GM18951 (cell line): Measurements from ENCODE around the gene COLEC12.

Experiments
- POLR2A ChIP-seq: IDR thresholded peaks from 4 replicates; pipeline ENCODE4 v1.6.1; 2011; ENCODE audit warnings: mild to moderate bottlenecking; ENCODE audit not compliant: insufficient read length, insufficient read depth; ENCODE audit errors: extremely low read depth
- in situ Hi-C: fragments of 300-500 bp; cut with MboI; formaldehyde crosslinking; loops from one replicate; pipeline ENCODE4 v1.12.0; 2022; ENCODE audit warnings: low sequenced_read_pairs, mixed read lengths, inconsistent platforms; ENCODE audit not compliant: unreplicated experiment

The COLEC12 gene

DNA sequence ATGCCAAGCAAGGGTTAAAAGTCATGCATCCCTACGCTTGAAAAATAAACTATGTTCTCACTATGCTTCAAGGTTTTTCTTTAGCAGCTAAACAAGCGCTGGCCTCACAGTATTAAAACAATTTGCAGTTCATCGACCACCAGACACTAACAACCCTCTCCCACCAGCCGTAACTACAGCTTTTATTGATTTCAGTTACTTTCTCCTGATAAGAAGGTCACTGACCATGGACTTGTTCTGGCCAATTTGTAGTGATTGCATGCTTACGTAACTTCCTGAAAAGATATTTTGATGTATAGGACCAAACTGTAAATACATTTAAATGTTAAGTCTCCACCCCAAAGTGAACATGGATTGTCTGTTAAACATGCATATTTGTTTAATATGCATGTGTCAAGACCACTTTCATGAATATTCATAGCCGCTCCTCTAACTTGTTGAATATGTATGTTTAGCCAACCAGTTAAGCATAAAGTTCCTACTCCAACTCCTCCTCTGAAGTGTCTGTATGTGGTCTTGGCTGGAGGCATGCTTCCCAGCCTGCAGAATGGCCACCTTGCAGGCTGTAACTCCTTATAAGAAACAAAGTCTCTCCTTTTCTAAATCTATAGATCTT is 230.9 kb downstream of the COLEC12 start:
- in situ Hi-C loops = no loop called here

GRCh38 chr18:267688-268552 is 232.6 kb downstream of the COLEC12 start, which contains the start of gene THOC1:
Gene THOC1, minus strand, starts transcription at chr18:268047. Its CDS starts 28 bp downstream, at chr18:268019.
- in situ Hi-C loops = no loop called here
- peak; percentile 97 for TF ChIP-seq POLR2A

More for the DNA sequence above, 230.9 kb downstream of the COLEC12 start:
- no peak for TF ChIP-seq POLR2A

DNA sequence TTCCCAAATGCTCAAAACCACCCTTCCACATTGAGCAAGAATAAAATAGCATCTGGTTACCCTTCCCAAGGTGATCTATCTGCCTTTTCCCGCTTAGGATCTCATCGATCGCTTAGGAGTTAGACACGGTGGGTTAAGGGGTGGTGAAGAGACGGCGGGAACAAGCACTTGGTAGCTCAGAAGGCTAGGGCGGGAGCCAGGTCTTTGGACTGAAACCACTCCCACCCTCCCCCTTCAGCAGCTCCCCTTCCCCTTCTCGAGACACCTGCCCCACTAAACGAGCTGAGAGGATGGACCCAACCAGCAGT is 233.2 kb downstream of the COLEC12 start:
- TF ChIP-seq POLR2A = no peak
- in situ Hi-C loops = no loop called here
